ENCODE measurements around the gene PAFAH1B2. TPM values are rescaled to one million over a fixed set of nuclear protein-coding genes. Genes with fewer than 3 reads are reported as not detected.

PAFAH1B2 gene
- total and polyA plus RNA-seq, 10 of the 15 experiments (the other 5 are each of a cell fraction or from before 2014, with no cell fraction given): 17.6 to 64.8 (median 47.6) TPM

GRCh38 chr11:117179048-117179999 is 35.2 kb downstream of the PAFAH1B2 start (continued):
- TF ChIP-seq BCLAF1 (IDR thresholded peaks at IDR 0.05) (no peak), RUNX3 (IDR thresholded peaks at IDR 0.05; ENCODE audit: low read length) (no peak), ZNF384 (IDR thresholded peaks at IDR 0.05; ENCODE audit: borderline replicate concordance, low read depth, low read length) (0 out of 2 replicates have a peak, but pooled peaks have one; percentile 4), ZNF217 (IDR thresholded peaks at IDR 0.05) (no peak), SKIL (IDR thresholded peaks at IDR 0.05; ENCODE audit: low read depth, poor library complexity, severe bottlenecking) (no peak), ZBTB4 (CRISPR knock-in tag; IDR thresholded peaks at IDR 0.05) (no peak), PBX3 (IDR thresholded peaks at IDR 0.05; ENCODE audit: insufficient replicate concordance, low read depth, low read length) (no peak), RCOR1 (conservative IDR thresholded peaks at IDR 0.05; ENCODE audit: low read depth, low read length) (no peak), PAX5 (IDR thresholded peaks at IDR 0.05; ENCODE audit: borderline replicate concordance, low read depth, low read length) (no peak), NFIC (IDR thresholded peaks at IDR 0.05; ENCODE audit: low read depth, low read length) (no peak), SMARCA5 (IDR thresholded peaks at IDR 0.05) (no peak), MEF2B (IDR thresholded peaks at IDR 0.05; ENCODE audit: partially characterized antibody, poor library complexity, severe bottlenecking) (peak; percentile 98), KAT2A (conservative IDR thresholded peaks at IDR 0.05; ENCODE audit: control insufficient read depth, low read depth, low read length) (no peak)
